AG09319 (cell line): ENCODE results near the gene LEMD1.

ENCODE experiments used
- DNase-seq: peaks from one replicate; pipeline ENCODE4 v3.0.0-alpha.2; 2010; ENCODE audit warnings: low read depth; ENCODE audit errors: extremely low read depth
- CTCF ChIP-seq: IDR thresholded peaks from 2 replicates; pipeline ENCODE4 v1.5.1; 2011; ENCODE audit warnings: low read depth, mild to moderate bottlenecking, inconsistent platforms, low read length, moderate library complexity

Gene LEMD1

GRCh38 chr1:205450448-205450847 lies 28.6 kb upstream of the LEMD1 start:
- TF ChIP-seq CTCF: no peak
- no peak for DNase-seq

GRCh38 chr1:205449750-205450443 lies 28.0 kb upstream of the LEMD1 start:
- DNase-seq: no peak
- no peak for TF ChIP-seq CTCF

DNA sequence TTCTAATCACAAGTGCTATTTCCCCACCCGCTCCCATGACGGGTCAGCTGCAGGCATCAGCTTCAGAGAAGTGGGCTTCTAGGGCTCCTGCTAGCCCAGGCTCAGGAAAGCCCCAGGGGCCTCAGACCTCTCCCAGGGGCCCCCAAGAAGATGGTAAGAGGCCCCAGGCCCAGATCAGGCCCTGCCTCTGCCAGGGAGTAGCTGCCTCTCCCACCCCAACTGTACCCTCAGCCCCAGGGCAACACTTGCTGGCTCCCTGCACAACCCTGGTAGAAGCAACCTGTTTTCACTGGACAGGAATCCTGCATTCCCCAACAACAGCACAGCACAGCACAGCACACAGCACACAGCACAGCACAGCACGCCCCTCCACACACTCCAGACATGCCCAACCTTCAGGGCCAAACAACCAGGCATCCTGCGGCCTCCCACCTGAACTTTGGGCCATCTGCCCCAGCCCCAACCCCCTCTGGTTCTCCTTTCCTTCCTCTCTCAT lies 27.4 kb upstream of the LEMD1 start:
- no peak for TF ChIP-seq CTCF
- no peak for DNase-seq

DNA sequence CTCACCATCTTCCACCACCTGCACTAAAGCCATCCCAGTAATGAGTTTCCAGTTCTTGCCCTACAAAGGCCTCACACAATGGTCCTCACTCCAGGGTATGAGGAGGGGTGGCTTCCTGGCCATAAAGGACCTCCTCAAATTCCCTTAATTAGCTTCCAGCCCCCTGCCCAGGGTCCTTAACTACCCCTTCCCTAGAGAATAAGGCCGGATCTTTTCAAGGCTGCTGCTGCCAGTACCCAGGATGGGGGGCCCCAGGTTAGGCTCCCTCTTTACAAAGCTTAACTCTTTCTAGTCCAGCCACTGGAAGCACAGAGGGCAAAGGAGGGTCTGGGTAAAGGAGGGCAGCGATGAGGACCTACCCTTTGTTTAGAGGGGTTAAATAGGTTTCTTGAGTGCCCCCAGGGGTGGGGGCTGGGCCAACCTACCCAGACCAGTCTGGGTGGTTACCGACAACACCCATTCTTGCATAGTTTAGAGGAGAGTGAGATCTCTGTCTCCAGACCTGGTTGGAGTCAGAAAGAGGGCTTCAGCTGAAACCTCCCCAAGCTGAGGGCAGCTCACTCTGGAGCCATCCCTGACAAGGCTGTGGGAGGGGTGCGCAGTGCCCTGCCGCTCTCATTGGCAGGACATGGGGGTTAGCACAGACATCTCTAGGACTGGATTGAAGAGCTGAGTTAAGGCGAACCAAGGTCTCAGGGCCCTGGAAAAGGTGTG lies 26.8 kb upstream of the LEMD1 start:
- no peak for TF ChIP-seq CTCF
- no peak for DNase-seq

DNA sequence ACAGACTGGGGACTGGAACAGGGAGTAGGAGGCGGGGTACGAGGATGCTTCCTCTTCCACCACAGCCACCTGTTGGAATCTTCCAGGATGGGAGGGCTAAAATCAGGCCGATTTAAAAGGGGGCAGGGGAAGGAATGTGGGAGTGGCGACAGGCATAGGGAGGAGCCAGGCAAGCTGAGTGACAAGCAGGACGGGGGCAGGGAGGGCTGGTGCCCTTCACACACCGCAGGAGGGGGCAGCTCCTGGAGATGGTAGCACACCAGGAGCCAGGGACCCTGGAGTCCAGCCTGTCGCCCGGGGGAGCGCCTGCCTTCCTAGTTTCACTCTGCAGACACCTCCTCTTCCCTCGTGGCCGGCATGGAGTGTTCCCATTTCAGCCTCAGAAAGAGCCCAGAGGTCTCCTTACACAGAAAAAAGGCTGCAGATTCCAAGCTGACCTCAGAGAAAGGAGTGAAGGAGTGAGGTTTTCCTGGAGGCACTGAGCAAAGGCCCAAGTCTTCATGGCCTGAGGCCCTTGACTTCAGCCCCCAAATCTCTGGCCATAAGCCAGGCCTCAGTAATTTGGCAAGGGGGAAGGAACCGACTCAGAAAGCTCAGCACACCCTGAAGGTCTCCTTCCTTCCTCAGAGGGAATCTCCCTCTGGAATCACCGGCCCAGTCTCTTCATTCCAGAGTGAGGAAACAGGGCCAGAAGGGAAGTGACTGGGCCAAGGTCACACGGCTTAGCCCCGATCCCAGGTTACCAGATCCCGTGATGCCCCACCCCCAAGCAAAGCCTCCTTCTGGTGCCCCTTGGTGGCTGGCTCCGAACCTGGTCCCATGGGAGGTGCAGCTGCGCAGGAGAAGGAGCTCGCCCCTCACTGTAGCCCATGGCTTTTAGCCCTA lies 25.8 kb upstream of the LEMD1 start:
- no peak for DNase-seq
- no peak for TF ChIP-seq CTCF

DNA sequence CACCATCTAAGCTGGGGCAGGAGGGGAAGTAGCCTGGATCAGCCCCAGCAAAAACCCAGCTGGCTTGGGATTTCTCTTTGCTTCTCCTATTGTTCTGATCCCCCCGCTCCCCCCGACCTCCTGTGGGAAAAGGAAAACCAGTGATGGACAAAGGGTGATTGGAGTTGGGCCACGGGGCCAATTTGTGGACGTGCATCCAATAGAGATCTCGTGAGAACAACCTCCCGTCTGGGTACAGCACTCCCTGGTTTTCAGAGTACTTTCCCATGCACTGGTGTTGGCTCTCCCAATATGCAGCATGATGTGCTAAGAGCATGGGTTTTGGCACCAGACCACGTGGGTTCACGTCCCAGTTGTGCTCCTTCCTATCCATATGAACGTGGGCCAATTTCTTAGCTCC lies 25.0 kb upstream of the LEMD1 start:
- DNase-seq: no peak
- no peak for TF ChIP-seq CTCF

DNA sequence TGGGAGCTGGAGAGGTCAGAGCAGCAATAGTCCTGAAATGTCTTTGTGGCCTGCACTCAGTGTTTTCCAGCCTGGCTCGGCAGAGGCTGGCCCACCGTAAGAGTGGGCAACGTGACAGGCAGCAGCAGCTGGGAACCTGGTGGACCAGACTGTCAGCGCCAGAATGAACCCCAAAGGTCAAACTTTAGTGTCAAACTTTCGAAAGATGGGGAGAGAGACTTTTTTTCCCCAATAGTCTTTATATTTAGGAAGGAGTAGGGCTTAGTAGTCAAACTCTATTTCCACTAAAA lies 23.7 kb upstream of the LEMD1 start:
- no peak for DNase-seq
- TF ChIP-seq CTCF: no peak
